WTC11 (cell line): ENCODE results near the gene NRBF2.

ENCODE experiments used
- CTCF ChIP-seq: fragments of 200-600 bp; IDR thresholded peaks from 2 replicates; pipeline ENCODE4 v1.8.0; 2022; ENCODE audit warnings: antibody characterized with exemption
- ETV6 ChIP-seq: sonication (generic); formaldehyde crosslinking; IDR thresholded peaks from 2 replicates; pipeline ENCODE4 v1.8.1; 2022; ENCODE audit warnings: mild to moderate bottlenecking, missing genetic modification reagents
- SMAD3 ChIP-seq: sonication (generic); formaldehyde crosslinking; IDR thresholded peaks from 2 replicates; pipeline ENCODE4 v1.8.0; 2022; ENCODE audit warnings: missing genetic modification reagents, mild to moderate bottlenecking, borderline replicate concordance
- SP1 ChIP-seq: sonication (generic); formaldehyde crosslinking; conservative IDR thresholded peaks from 2 replicates; pipeline ENCODE4 v1.8.1; 2022; ENCODE audit warnings: missing genetic modification reagents
- STAT6 ChIP-seq: sonication (generic); formaldehyde crosslinking; conservative IDR thresholded peaks from 2 replicates; pipeline ENCODE4 v1.8.1; 2023; ENCODE audit warnings: mild to moderate bottlenecking, low read depth, missing genetic modification reagents, moderate library complexity
- ZNF138 ChIP-seq: sonication (generic); formaldehyde crosslinking; conservative IDR thresholded peaks from 2 replicates; pipeline ENCODE4 v1.8.1; 2022; ENCODE audit warnings: mild to moderate bottlenecking, moderate library complexity, missing genetic modification reagents

GRCh38 chr10:63114031-63114814, 18.9 kb upstream of the NRBF2 start:
- TF ChIP-seq CTCF = no peak
- TF ChIP-seq SMAD3 (CRISPR knock-in tag) = no peak
- TF ChIP-seq STAT6 = no peak
- TF ChIP-seq ZNF138 (CRISPR knock-in tag) = no peak
- TF ChIP-seq ETV6 (CRISPR knock-in tag) = no peak
- no peak for TF ChIP-seq SP1 (CRISPR knock-in tag)
